Heart left ventricle (tissue), 13 donors: ENCODE results near the gene LINGO3.

Experiments
- POLR2A ChIP-seq, 2 donors: fragments of 450-650 bp; IDR thresholded peaks; one replicate each; pipeline ENCODE4 v1.6.1; 2017; ENCODE audit warnings: antibody characterized with exemption in 2 of 2, mild to moderate bottlenecking in 2 of 2, moderate library complexity in 2 of 2
- TF ChIP-seq, protein P1 (sequence below), 12 donors: fragments of 200-600 bp; sonication (generic) in 4 of 12; IDR thresholded peaks; one replicate each; pipeline versions ENCODE4 v1.5.0 to v1.8.0; 2018 to 2022; ENCODE audit warnings: antibody characterized with exemption in 12 of 12, mild to moderate bottlenecking in 5 of 12
- donor health status: ischemic (EF 13 %, LVEDD 7.1; RV severe dilation, severe dysfunction).
- donor health status: DM: no; HTN: yes; CAD: no.
- donor health status: DM: no; HTN: no; CAD: no.
- donor health status: ischemic (EF 25% LVEDD 6.9; RV normal size, moderate dysfunction).
- donor health status: ischemic (EF 25% LVEDD 5.7; RV mildly dilated, moderate dysfunction).
- donor health status: ischemic (EF 35%, LVEDD 5.7; RV mildly dilated, moderate dysfunction).
- donor health status: nonischemic (EF 11% LVEDD 7.7; RV severe dilation, severe dysfunction).
- donor health status: DM: yes; HTN: yes; CAD: no.
- donor health status: PGD.
- donor health status: ischemic (EF 29% LVEDD 5.4; RV normal size, mild dysfunction).
- donor health status: nonischemic (EF 23%, LVEDD 6.1; RV moderate dilation, normal function).

DNA sequence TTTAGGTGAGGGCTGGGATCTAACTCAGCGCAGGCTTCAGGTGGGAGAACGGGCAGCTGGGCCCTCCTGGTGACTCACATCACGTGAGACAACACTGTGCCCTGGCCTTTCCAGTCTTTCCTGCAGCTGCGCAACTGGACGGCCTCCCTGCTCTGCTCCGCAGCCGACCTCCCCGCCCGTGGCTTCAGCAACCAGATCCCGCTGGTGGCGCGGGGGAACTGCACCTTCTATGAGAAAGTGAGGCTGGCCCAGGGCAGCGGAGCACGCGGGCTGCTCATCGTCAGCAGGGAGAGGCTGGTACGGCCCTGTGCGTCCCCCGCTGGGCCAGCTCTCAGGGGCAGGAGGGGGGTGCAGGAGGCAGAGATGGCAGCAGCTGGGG lies 29.4 kb upstream of the LINGO3 start:
- TF ChIP-seq, protein P1, sequence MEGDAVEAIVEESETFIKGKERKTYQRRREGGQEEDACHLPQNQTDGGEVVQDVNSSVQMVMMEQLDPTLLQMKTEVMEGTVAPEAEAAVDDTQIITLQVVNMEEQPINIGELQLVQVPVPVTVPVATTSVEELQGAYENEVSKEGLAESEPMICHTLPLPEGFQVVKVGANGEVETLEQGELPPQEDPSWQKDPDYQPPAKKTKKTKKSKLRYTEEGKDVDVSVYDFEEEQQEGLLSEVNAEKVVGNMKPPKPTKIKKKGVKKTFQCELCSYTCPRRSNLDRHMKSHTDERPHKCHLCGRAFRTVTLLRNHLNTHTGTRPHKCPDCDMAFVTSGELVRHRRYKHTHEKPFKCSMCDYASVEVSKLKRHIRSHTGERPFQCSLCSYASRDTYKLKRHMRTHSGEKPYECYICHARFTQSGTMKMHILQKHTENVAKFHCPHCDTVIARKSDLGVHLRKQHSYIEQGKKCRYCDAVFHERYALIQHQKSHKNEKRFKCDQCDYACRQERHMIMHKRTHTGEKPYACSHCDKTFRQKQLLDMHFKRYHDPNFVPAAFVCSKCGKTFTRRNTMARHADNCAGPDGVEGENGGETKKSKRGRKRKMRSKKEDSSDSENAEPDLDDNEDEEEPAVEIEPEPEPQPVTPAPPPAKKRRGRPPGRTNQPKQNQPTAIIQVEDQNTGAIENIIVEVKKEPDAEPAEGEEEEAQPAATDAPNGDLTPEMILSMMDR (IDR thresholded peaks at IDR 0.05) = no peak
- TF ChIP-seq POLR2A (IDR thresholded peaks at IDR 0.05) = no peak
